Fibroblast of the conjunctiva (primary cell): ENCODE data around the gene ZNF444.

Experiments used
- DNase-seq: peaks from one replicate; pipeline ENCODE4 v3.0.0-alpha.2; 2010; ENCODE audit warnings: low read depth

Gene ZNF444

GRCh38 chr19:56123266-56123891 is 17.7 kb upstream of the ZNF444 start:
- no peak for DNase-seq

- no peak for DNase-seq
These were observed 16.5 kb upstream of the ZNF444 start for GRCh38 chr19:56124578-56124977.

GRCh38 chr19:56125806-56126590 is 15.1 kb upstream of the ZNF444 start:
- DNase-seq = no peak

- no peak for DNase-seq
These were observed 13.9 kb upstream of the ZNF444 start for GRCh38 chr19:56126983-56127780.

GRCh38 chr19:56130006-56130405 is 11.1 kb upstream of the ZNF444 start:
- DNase-seq = no peak

- no peak for DNase-seq
These were observed 9.4 kb upstream of the ZNF444 start for GRCh38 chr19:56131651-56132050.

- peak; percentile 67 for DNase-seq
These were observed 8.7 kb upstream of the ZNF444 start for GRCh38 chr19:56132316-56132822.

GRCh38 chr19:56133858-56134653 is 7.0 kb upstream of the ZNF444 start:
- DNase-seq = no peak

- DNase-seq = no peak
These were observed 6.5 kb upstream of the ZNF444 start for GRCh38 chr19:56134654-56134921.

- DNase-seq = no peak
These were observed 4.7 kb upstream of the ZNF444 start for GRCh38 chr19:56136362-56136761.

GRCh38 chr19:56137405-56137804 is 3.7 kb upstream of the ZNF444 start:
- DNase-seq = no peak

GRCh38 chr19:56138069-56138468 is 3.0 kb upstream of the ZNF444 start:
- no peak for DNase-seq

GRCh38 chr19:56139847-56140582 is 1.1 kb upstream of the ZNF444 start:
- no peak for DNase-seq

GRCh38 chr19:56141417-56141993 is 418 bp downstream of the ZNF444 start:
- no peak for DNase-seq

- no peak for DNase-seq
These were observed 1.1 kb downstream of the ZNF444 start for GRCh38 chr19:56142087-56142787.

GRCh38 chr19:56142897-56143434 is 1.9 kb downstream of the ZNF444 start:
- DNase-seq = no peak

- DNase-seq = no peak
These were observed 3.3 kb downstream of the ZNF444 start for GRCh38 chr19:56144376-56144775.

GRCh38 chr19:56144831-56145230 is 3.7 kb downstream of the ZNF444 start:
- DNase-seq = no peak

GRCh38 chr19:56145698-56146097 is 4.6 kb downstream of the ZNF444 start:
- no peak for DNase-seq

GRCh38 chr19:56146904-56147303 is 5.8 kb downstream of the ZNF444 start:
- no peak for DNase-seq
